WTC11 (cell line): Measurements from ENCODE around the gene RECK. TPM values are rescaled to one million over a fixed set of nuclear protein-coding genes. Genes with fewer than 3 reads are reported as not detected.

ENCODE experiments used
- ATAC-seq: fragments of 200-7000 bp; cut with Tn5 transposase; 2 replicates; pipeline ENCODE4 v1.10.0; 2021; ENCODE audit warnings: mild to moderate bottlenecking, moderate library complexity
- CTCF ChIA-PET: fragments of 300-600 bp; sonication (Branson Sonifier 250); formaldehyde crosslinking; loops from one replicate; lab custom pipeline; 2021; ENCODE audit warnings: antibody characterized with exemption; lab: Charles Lee
- POLR2A ChIA-PET: fragments of 350-600 bp; sonication (Branson Sonifier 250); formaldehyde crosslinking; loops from one replicate; lab custom pipeline; 2021; ENCODE audit warnings: antibody characterized with exemption; lab: Charles Lee
- DNase-seq: peaks from one replicate; pipeline ENCODE4 v3.0.0; 2021; ENCODE audit warnings: low spot score
- H3K27ac Mint-ChIP-seq: 2 replicates; pipeline ENCODE4 v1.8.0; 2021; ENCODE audit warnings: mixed read lengths
- H3K27me3 Mint-ChIP-seq: 2 replicates; pipeline ENCODE4 v1.8.0; 2021; ENCODE audit warnings: low read depth, mild to moderate bottlenecking, moderate library complexity, mixed read lengths
- H3K36me3 Mint-ChIP-seq: 2 replicates; pipeline ENCODE4 v1.8.0; 2021; ENCODE audit warnings: mixed read lengths
- H3K4me1 Mint-ChIP-seq: 2 replicates; pipeline ENCODE4 v1.8.0; 2022; ENCODE audit warnings: mixed read lengths
- H3K4me3 Mint-ChIP-seq: 2 replicates; pipeline ENCODE4 v1.8.0; 2021; ENCODE audit warnings: mild to moderate bottlenecking, moderate library complexity, mixed read lengths
- H3K9me3 Mint-ChIP-seq: 2 replicates; pipeline ENCODE4 v1.8.0; 2021; ENCODE audit warnings: mixed read lengths
- ATF1 ChIP-seq: sonication (generic); formaldehyde crosslinking; IDR thresholded peaks from 2 replicates; pipeline ENCODE4 v1.8.1; 2023; ENCODE audit warnings: mild to moderate bottlenecking, moderate library complexity, missing genetic modification reagents
- CDX4 ChIP-seq: fragments of 250-450 bp; sonication (Bioruptor Pico); IDR thresholded peaks from 2 replicates; pipeline ENCODE4 v1.9.0; 2021; ENCODE audit warnings: moderate library complexity, mild to moderate bottlenecking, inconsistent platforms, borderline replicate concordance
- JAZF1 ChIP-seq: fragments of 250-450 bp; sonication (Bioruptor Pico); IDR thresholded peaks from 2 replicates; pipeline ENCODE4 v1.9.0; 2021; ENCODE audit warnings: moderate library complexity, mild to moderate bottlenecking, inconsistent platforms
- MYBL2 ChIP-seq: sonication (generic); formaldehyde crosslinking; IDR thresholded peaks from 2 replicates; pipeline ENCODE4 v1.8.1; 2023; ENCODE audit warnings: mild to moderate bottlenecking, moderate library complexity, missing genetic modification reagents
- NR2C2 ChIP-seq: sonication (generic); formaldehyde crosslinking; IDR thresholded peaks from 2 replicates; pipeline ENCODE4 v1.8.0; 2022; ENCODE audit warnings: mild to moderate bottlenecking, missing genetic modification reagents
- RELA ChIP-seq: sonication (generic); formaldehyde crosslinking; IDR thresholded peaks from 2 replicates; pipeline ENCODE4 v1.8.1; 2022; ENCODE audit warnings: missing genetic modification reagents, mild to moderate bottlenecking, borderline replicate concordance
- RORB ChIP-seq: fragments of 250-450 bp; sonication (Bioruptor Pico); IDR thresholded peaks from 2 replicates; pipeline ENCODE4 v1.9.0; 2021; ENCODE audit warnings: mild to moderate bottlenecking
- SOX15 ChIP-seq: fragments of 250-450 bp; sonication (Bioruptor Pico); IDR thresholded peaks from 2 replicates; pipeline ENCODE4 v1.9.0; 2021; ENCODE audit warnings: mild to moderate bottlenecking
- TP53 ChIP-seq: sonication (generic); formaldehyde crosslinking; IDR thresholded peaks from 2 replicates; pipeline ENCODE4 v1.8.1; 2023; ENCODE audit warnings: mild to moderate bottlenecking, missing genetic modification reagents
- ZBTB43 ChIP-seq: sonication (generic); formaldehyde crosslinking; IDR thresholded peaks from 2 replicates; pipeline ENCODE4 v1.8.1; 2023; ENCODE audit warnings: mild to moderate bottlenecking, missing genetic modification reagents
- ZNF263 ChIP-seq: sonication (generic); formaldehyde crosslinking; IDR thresholded peaks from 2 replicates; pipeline ENCODE4 v1.8.1; 2022; ENCODE audit warnings: low read depth, mild to moderate bottlenecking, moderate library complexity, missing genetic modification reagents
- ZNF416 ChIP-seq: fragments of 250-450 bp; sonication (Bioruptor Pico); IDR thresholded peaks from 2 replicates; pipeline ENCODE4 v1.9.0; 2021; ENCODE audit warnings: mild to moderate bottlenecking, inconsistent platforms
- ZNF423 ChIP-seq: fragments of 250-450 bp; sonication (Bioruptor Pico); IDR thresholded peaks from 2 replicates; pipeline ENCODE4 v2.1.2; 2022; ENCODE audit warnings: mild to moderate bottlenecking, moderate library complexity
- ZNF425 ChIP-seq: fragments of 250-450 bp; sonication (Bioruptor Pico); conservative IDR thresholded peaks from 2 replicates; pipeline ENCODE4 v1.9.0; 2021; ENCODE audit warnings: mild to moderate bottlenecking
- ZSCAN18 ChIP-seq: fragments of 250-450 bp; sonication (Bioruptor Pico); IDR thresholded peaks from 2 replicates; pipeline ENCODE4 v2.1.2; 2022; ENCODE audit warnings: mild to moderate bottlenecking, moderate library complexity
- total RNA-seq: library from RNA; stranded (reverse); gene quantifications from 3 replicates; pipeline ENCODE4 v1.2.3, GENCODE V29; 2021
- TF ChIP-seq, protein P1 (sequence below): sonication (generic); formaldehyde crosslinking; IDR thresholded peaks from 2 replicates; pipeline ENCODE4 v1.8.0; 2022; ENCODE audit warnings: missing genetic modification reagents
- TF ChIP-seq, protein P2 (sequence below): fragments of 200-600 bp; IDR thresholded peaks from 2 replicates; pipeline ENCODE4 v1.8.0; 2022; ENCODE audit warnings: antibody characterized with exemption
- TF ChIP-seq, protein P3 (sequence below): sonication (generic); formaldehyde crosslinking; IDR thresholded peaks from 2 replicates; pipeline ENCODE4 v1.8.0; 2022; ENCODE audit warnings: mild to moderate bottlenecking, missing genetic modification reagents
- TF ChIP-seq, protein P4 (sequence below): sonication (generic); formaldehyde crosslinking; conservative IDR thresholded peaks from 2 replicates; pipeline ENCODE4 v1.8.1; 2023; ENCODE audit warnings: mild to moderate bottlenecking, low read depth, missing genetic modification reagents, moderate library complexity

RECK gene
- total RNA-seq, 1 experiment from 2014 or later: 11.2 TPM

GRCh38 chr9:36056896-36057295, 20.2 kb downstream of the RECK start:
- ChIA-PET CTCF (interaction anchor here (0.8 to 1.6 kb wide), 4 partner anchors 48 to 174 kb away, joined by 3 to 4 read pairs (median 4); no protein-coding TSS in a partner anchor), POLR2A (interaction anchor here (1.0 to 1.3 kb wide), 2 partner anchors 14 to 20 kb away, joined by 4 read pairs; partner anchors contain the start of gene RECK)
- no peak for ATAC-seq
- H3K27ac Mint-ChIP-seq: no peak overlapping the region
- no peak for TF ChIP-seq ZNF416 (CRISPR knock-in tag)
- no peak for TF ChIP-seq RELA (CRISPR knock-in tag)
- TF ChIP-seq, all 79 proteins: peak for 0
- Mint-ChIP-seq H3K27me3 (no peaks in the 10 kb centered on the region), H3K9me3 (no peaks in the 10 kb centered on the region), H3K36me3 (peaks cover 6% of the 10 kb centered on the region), H3K4me3 (no peak overlapping the region), H3K4me1 (peaks cover 7% of the 10 kb centered on the region)
- DNase-seq: no peak

DNA sequence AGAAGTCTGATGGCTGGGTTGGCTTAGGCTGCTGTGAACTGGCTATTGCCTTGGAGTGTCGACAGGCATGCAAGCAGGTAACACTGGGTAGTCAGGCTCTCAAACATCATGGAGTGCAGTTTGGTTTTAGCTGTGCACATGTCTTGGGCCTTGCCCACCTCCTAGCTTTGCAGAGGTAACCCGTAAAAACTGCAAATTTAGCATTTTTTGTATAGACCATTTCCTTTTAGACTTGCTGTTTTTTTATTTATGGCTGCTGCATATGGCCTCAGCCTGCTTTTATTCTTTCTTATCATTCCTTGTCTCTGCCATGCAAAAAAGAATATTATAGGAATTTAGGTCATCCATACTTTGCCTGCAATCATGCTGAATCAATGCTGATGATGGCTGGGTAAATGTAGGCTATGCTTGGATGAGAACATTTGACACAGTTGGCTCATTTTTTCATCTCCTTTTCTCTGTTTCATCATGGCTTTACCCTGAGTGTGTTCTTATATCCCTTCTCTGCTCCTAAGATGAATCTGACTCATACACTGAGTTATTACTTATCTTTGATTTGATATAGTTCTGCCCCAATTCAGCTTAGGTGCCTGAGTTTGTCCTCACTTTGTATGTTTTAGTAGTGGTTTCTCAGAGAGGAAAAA, 27.2 kb downstream of the RECK start:
- Mint-ChIP-seq H3K4me3 (no peak overlapping the region), H3K9me3 (no peaks in the 10 kb centered on the region), H3K4me1 (no peaks in the 10 kb centered on the region), H3K27ac (no peak overlapping the region), H3K36me3 (peaks cover 22% of the 10 kb centered on the region), H3K27me3 (no peaks in the 10 kb centered on the region)
- no peak for DNase-seq
- CTCF ChIA-PET: no interaction called here
- TF ChIP-seq SOX15 (CRISPR knock-in tag): no peak
- TF ChIP-seq CDX4 (CRISPR knock-in tag): no peak
- TF ChIP-seq, protein P1, sequence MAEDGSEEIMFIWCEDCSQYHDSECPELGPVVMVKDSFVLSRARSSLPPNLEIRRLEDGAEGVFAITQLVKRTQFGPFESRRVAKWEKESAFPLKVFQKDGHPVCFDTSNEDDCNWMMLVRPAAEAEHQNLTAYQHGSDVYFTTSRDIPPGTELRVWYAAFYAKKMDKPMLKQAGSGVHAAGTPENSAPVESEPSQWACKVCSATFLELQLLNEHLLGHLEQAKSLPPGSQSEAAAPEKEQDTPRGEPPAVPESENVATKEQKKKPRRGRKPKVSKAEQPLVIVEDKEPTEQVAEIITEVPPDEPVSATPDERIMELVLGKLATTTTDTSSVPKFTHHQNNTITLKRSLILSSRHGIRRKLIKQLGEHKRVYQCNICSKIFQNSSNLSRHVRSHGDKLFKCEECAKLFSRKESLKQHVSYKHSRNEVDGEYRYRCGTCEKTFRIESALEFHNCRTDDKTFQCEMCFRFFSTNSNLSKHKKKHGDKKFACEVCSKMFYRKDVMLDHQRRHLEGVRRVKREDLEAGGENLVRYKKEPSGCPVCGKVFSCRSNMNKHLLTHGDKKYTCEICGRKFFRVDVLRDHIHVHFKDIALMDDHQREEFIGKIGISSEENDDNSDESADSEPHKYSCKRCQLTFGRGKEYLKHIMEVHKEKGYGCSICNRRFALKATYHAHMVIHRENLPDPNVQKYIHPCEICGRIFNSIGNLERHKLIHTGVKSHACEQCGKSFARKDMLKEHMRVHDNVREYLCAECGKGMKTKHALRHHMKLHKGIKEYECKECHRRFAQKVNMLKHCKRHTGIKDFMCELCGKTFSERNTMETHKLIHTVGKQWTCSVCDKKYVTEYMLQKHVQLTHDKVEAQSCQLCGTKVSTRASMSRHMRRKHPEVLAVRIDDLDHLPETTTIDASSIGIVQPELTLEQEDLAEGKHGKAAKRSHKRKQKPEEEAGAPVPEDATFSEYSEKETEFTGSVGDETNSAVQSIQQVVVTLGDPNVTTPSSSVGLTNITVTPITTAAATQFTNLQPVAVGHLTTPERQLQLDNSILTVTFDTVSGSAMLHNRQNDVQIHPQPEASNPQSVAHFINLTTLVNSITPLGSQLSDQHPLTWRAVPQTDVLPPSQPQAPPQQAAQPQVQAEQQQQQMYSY (CRISPR knock-in tag): no peak
- TF ChIP-seq ZNF416 (CRISPR knock-in tag): no peak
- no peak for TF ChIP-seq ZBTB43
- TF ChIP-seq NR2C2: no peak
- no peak for TF ChIP-seq ZNF423 (CRISPR knock-in tag)
- TF ChIP-seq, protein P2, sequence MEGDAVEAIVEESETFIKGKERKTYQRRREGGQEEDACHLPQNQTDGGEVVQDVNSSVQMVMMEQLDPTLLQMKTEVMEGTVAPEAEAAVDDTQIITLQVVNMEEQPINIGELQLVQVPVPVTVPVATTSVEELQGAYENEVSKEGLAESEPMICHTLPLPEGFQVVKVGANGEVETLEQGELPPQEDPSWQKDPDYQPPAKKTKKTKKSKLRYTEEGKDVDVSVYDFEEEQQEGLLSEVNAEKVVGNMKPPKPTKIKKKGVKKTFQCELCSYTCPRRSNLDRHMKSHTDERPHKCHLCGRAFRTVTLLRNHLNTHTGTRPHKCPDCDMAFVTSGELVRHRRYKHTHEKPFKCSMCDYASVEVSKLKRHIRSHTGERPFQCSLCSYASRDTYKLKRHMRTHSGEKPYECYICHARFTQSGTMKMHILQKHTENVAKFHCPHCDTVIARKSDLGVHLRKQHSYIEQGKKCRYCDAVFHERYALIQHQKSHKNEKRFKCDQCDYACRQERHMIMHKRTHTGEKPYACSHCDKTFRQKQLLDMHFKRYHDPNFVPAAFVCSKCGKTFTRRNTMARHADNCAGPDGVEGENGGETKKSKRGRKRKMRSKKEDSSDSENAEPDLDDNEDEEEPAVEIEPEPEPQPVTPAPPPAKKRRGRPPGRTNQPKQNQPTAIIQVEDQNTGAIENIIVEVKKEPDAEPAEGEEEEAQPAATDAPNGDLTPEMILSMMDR: no peak
- TF ChIP-seq MYBL2 (CRISPR knock-in tag): no peak
- no peak for TF ChIP-seq RORB
- no peak for TF ChIP-seq ATF1
- TF ChIP-seq ZNF263 (CRISPR knock-in tag): no peak
- TF ChIP-seq TP53: no peak
- no peak for TF ChIP-seq ZNF425 (CRISPR knock-in tag)
- no peak for TF ChIP-seq JAZF1 (CRISPR knock-in tag)
- no peak for TF ChIP-seq ZSCAN18 (CRISPR knock-in tag)
- TF ChIP-seq, protein P3, sequence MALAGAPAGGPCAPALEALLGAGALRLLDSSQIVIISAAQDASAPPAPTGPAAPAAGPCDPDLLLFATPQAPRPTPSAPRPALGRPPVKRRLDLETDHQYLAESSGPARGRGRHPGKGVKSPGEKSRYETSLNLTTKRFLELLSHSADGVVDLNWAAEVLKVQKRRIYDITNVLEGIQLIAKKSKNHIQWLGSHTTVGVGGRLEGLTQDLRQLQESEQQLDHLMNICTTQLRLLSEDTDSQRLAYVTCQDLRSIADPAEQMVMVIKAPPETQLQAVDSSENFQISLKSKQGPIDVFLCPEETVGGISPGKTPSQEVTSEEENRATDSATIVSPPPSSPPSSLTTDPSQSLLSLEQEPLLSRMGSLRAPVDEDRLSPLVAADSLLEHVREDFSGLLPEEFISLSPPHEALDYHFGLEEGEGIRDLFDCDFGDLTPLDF (CRISPR knock-in tag): no peak
- TF ChIP-seq, protein P4, sequence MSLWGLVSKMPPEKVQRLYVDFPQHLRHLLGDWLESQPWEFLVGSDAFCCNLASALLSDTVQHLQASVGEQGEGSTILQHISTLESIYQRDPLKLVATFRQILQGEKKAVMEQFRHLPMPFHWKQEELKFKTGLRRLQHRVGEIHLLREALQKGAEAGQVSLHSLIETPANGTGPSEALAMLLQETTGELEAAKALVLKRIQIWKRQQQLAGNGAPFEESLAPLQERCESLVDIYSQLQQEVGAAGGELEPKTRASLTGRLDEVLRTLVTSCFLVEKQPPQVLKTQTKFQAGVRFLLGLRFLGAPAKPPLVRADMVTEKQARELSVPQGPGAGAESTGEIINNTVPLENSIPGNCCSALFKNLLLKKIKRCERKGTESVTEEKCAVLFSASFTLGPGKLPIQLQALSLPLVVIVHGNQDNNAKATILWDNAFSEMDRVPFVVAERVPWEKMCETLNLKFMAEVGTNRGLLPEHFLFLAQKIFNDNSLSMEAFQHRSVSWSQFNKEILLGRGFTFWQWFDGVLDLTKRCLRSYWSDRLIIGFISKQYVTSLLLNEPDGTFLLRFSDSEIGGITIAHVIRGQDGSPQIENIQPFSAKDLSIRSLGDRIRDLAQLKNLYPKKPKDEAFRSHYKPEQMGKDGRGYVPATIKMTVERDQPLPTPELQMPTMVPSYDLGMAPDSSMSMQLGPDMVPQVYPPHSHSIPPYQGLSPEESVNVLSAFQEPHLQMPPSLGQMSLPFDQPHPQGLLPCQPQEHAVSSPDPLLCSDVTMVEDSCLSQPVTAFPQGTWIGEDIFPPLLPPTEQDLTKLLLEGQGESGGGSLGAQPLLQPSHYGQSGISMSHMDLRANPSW (CRISPR knock-in tag): no peak
- POLR2A ChIA-PET: no interaction called here
- ATAC-seq: no peak
